ENCODE results near the gene TSSK1B. TPM values are rescaled to one million over a fixed set of nuclear protein-coding genes. Genes with fewer than 3 reads are reported as not detected.
"Not testable (repeated sequence)": the region's sequence is repeated elsewhere in the genome, so short reads cannot be mapped to it uniquely, and the experiment has no call there.

Gene TSSK1B
- total and polyA plus RNA-seq, 2 experiments from 2014 or later = 0.15 to 0.27 TPM

GRCh38 chr5:113404269-113404668, 30.5 kb downstream of the TSSK1B start:
- Histone ChIP-seq H3K36me3 (no peaks in the 10 kb centered on the region), H3K27ac (no peak overlapping the region), H3K4me1 (ENCODE audit: low read depth) (no peaks in the 10 kb centered on the region), H3K27me3 (no peaks in the 10 kb centered on the region), H3K4me3 (no peak overlapping the region), H3K9me3 (ENCODE audit: low read depth) (no peaks in the 10 kb centered on the region)
- no peak for TF ChIP-seq CTCF (IDR thresholded peaks at IDR 0.05; ENCODE audit: low read depth, low read length)
- DNase-seq (ENCODE audit: low read depth in 1 of 2, low spot score in 1 of 2) = no peak

DNA sequence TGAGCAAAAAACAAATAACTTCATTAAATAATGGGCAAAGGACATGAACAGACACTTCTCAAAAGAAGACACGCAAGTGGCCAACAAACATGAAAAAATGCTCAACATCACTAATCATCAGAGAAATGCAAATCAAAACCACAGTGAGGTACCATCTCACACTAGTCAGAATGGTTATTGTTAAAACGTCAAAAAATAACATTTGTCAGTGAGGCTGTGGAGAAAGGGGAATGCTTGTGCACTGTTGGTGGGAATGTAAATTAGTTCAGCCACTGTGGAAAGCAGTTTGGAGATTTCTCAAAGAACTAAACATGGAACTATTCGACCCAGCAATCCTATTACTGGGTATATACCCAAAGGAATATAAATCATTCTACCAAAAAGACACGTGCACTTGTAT, 36.8 kb downstream of the TSSK1B start:
- not testable (repeated sequence) for H3K36me3 ChIP-seq; H3K27me3 ChIP-seq; DNase-seq (ENCODE audit: low read depth in 1 of 2, low spot score in 1 of 2); H3K4me1 ChIP-seq (ENCODE audit: low read depth); H3K9me3 ChIP-seq (ENCODE audit: low read depth); H3K27ac ChIP-seq; H3K4me3 ChIP-seq

- DNase-seq (ENCODE audit: low read depth in 1 of 2, low spot score in 1 of 2) = no peak
- H3K4me1 ChIP-seq (ENCODE audit: low read depth) = no peaks in the 10 kb centered on the region
- H3K27me3 ChIP-seq = no peaks in the 10 kb centered on the region
- no peak for TF ChIP-seq CTCF (IDR thresholded peaks at IDR 0.05; ENCODE audit: low read depth, low read length)
- H3K4me3 ChIP-seq = no peak overlapping the region
- no peak overlapping the region for H3K27ac ChIP-seq
- no peaks in the 10 kb centered on the region for H3K36me3 ChIP-seq
- no peaks in the 10 kb centered on the region for H3K9me3 ChIP-seq (ENCODE audit: low read depth)
Observed at GRCh38 chr5:113397046-113397445, 37.7 kb downstream of the TSSK1B start.

DNA sequence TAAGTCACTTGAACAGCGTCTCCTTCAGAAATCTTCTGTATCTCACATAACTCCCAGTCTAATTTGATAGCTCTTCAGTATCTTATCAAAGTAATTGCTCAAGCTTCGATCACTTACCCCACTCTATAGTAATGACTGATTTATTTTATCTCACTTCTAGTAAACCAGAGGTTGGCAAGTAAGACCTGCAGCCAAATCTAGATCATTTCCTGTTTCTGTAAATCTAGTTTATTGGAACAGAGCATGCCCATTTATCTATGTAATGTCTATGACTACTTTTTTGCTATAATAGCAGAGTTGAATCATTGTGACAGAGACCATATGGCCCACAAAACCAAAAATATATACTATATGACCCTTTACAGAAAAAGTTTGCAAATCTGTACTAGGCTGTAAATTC, 40.1 kb downstream of the TSSK1B start:
- Histone ChIP-seq H3K27me3 (no peaks in the 10 kb centered on the region), H3K4me1 (ENCODE audit: low read depth) (no peaks in the 10 kb centered on the region)

GRCh38 chr5:113390224-113390623, 44.6 kb downstream of the TSSK1B start:
- DNase-seq (ENCODE audit: low read depth in 1 of 2, low spot score in 1 of 2) = no peak
- H3K27me3 ChIP-seq = no peaks in the 10 kb centered on the region
- H3K4me3 ChIP-seq = no peak overlapping the region
- no peak overlapping the region for H3K27ac ChIP-seq
- H3K36me3 ChIP-seq = no peaks in the 10 kb centered on the region
- H3K9me3 ChIP-seq (ENCODE audit: low read depth) = no peaks in the 10 kb centered on the region
- no peak for TF ChIP-seq CTCF (IDR thresholded peaks at IDR 0.05; ENCODE audit: low read depth, low read length)
- H3K4me1 ChIP-seq (ENCODE audit: low read depth) = no peaks in the 10 kb centered on the region

More for the DNA sequence above, 40.1 kb downstream of the TSSK1B start:
- H3K36me3 ChIP-seq = no peaks in the 10 kb centered on the region
- H3K27ac ChIP-seq = no peak overlapping the region
- no peak for DNase-seq (ENCODE audit: low read depth in 1 of 2, low spot score in 1 of 2)
- no peak for TF ChIP-seq CTCF (IDR thresholded peaks at IDR 0.05; ENCODE audit: low read depth, low read length)
- H3K9me3 ChIP-seq (ENCODE audit: low read depth) = no peaks in the 10 kb centered on the region
- H3K4me3 ChIP-seq = no peak overlapping the region

DNA sequence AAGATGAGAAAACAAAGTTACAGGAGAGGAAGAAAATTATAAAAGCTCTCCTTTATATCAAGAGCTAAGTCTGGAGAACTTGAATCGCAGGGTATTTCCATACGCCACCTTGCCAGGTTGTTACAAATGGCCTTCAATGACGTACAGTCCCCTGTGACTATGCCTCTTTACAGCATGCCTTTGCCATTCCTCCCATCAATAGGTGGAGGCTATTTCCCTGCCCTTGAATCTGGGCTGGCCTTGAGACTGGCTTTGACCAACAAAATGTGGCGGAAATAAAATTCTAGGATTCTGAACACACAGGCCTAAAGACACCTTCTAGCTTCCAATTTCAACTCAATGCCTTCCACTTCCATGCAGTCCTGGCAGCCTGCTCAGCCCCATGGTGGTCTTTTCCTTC, 45.7 kb downstream of the TSSK1B start:
- no peak for DNase-seq (ENCODE audit: low read depth in 1 of 2, low spot score in 1 of 2)
- Histone ChIP-seq H3K4me1 (ENCODE audit: low read depth) (no peaks in the 10 kb centered on the region), H3K4me3 (no peak overlapping the region), H3K27me3 (no peaks in the 10 kb centered on the region), H3K36me3 (no peaks in the 10 kb centered on the region), H3K9me3 (ENCODE audit: low read depth) (no peaks in the 10 kb centered on the region), H3K27ac (no peak overlapping the region)
- TF ChIP-seq CTCF (IDR thresholded peaks at IDR 0.05; ENCODE audit: low read depth, low read length) = no peak
